ENCODE results near the gene TAS2R31.

TAS2R31 gene

GRCh38 chr12:11059784-11060183 is 28.6 kb upstream of the TAS2R31 start:
- no peak for TF ChIP-seq CREB1 (IDR thresholded peaks at IDR 0.05; ENCODE audit: low read depth)
- no peak for TF ChIP-seq NFIC (IDR thresholded peaks at IDR 0.05)
- TF ChIP-seq, protein P1, sequence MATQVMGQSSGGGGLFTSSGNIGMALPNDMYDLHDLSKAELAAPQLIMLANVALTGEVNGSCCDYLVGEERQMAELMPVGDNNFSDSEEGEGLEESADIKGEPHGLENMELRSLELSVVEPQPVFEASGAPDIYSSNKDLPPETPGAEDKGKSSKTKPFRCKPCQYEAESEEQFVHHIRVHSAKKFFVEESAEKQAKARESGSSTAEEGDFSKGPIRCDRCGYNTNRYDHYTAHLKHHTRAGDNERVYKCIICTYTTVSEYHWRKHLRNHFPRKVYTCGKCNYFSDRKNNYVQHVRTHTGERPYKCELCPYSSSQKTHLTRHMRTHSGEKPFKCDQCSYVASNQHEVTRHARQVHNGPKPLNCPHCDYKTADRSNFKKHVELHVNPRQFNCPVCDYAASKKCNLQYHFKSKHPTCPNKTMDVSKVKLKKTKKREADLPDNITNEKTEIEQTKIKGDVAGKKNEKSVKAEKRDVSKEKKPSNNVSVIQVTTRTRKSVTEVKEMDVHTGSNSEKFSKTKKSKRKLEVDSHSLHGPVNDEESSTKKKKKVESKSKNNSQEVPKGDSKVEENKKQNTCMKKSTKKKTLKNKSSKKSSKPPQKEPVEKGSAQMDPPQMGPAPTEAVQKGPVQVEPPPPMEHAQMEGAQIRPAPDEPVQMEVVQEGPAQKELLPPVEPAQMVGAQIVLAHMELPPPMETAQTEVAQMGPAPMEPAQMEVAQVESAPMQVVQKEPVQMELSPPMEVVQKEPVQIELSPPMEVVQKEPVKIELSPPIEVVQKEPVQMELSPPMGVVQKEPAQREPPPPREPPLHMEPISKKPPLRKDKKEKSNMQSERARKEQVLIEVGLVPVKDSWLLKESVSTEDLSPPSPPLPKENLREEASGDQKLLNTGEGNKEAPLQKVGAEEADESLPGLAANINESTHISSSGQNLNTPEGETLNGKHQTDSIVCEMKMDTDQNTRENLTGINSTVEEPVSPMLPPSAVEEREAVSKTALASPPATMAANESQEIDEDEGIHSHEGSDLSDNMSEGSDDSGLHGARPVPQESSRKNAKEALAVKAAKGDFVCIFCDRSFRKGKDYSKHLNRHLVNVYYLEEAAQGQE (IDR thresholded peaks at IDR 0.05; ENCODE audit: low read depth), result no peak
- TF ChIP-seq CEBPB (IDR thresholded peaks at IDR 0.05), result no peak
- no peak for TF ChIP-seq TAF1 (IDR thresholded peaks at IDR 0.05; ENCODE audit: low read depth)
- TF ChIP-seq ZBTB7A (IDR thresholded peaks at IDR 0.05; ENCODE audit: low read depth), result no peak

DNA sequence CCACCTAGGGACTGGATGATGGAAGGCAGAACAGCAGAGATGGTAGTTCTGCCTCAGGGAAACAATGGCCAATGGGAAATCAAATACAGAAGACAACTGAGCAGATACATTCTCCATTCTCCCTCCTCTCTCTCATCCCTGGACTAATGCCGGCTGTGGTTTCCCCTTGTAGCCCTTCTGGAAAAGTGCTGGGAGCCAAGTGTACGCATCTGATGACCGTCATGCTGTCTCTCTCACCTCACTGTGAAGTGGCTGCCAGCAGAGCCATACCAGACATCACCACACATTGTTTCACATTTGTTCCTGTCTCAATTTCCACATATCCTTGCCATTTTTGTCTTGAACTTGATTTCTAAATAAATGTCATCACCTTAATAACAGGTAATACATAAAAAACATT is 27.8 kb upstream of the TAS2R31 start:
- TF ChIP-seq YY1 (IDR thresholded peaks at IDR 0.05; ENCODE audit: low read depth), result no peak
- no peak for TF ChIP-seq CREB1 (IDR thresholded peaks at IDR 0.05; ENCODE audit: low read depth)
- TF ChIP-seq EGR1 (IDR thresholded peaks at IDR 0.05), result no peak
- TF ChIP-seq USF1 (IDR thresholded peaks at IDR 0.05), result no peak
- TF ChIP-seq EP300 (IDR thresholded peaks at IDR 0.05; ENCODE audit: borderline replicate concordance), result no peak
- no peak for TF ChIP-seq CEBPB (IDR thresholded peaks at IDR 0.05)
- TF ChIP-seq TAF1 (IDR thresholded peaks at IDR 0.05; ENCODE audit: low read depth), result no peak
- no peak for TF ChIP-seq ZBTB7A (IDR thresholded peaks at IDR 0.05; ENCODE audit: low read depth)
- TF ChIP-seq NFIC (IDR thresholded peaks at IDR 0.05), result no peak
- no peak for TF ChIP-seq RAD21 (IDR thresholded peaks at IDR 0.05; ENCODE audit: low read depth)
- TF ChIP-seq, protein P1 (IDR thresholded peaks at IDR 0.05; ENCODE audit: low read depth), result no peak
- TF ChIP-seq FOXM1 (IDR thresholded peaks at IDR 0.05; ENCODE audit: borderline replicate concordance, low read depth), result no peak
- no peak for TF ChIP-seq TEAD4 (IDR thresholded peaks at IDR 0.05)
- TF ChIP-seq, protein P2, sequence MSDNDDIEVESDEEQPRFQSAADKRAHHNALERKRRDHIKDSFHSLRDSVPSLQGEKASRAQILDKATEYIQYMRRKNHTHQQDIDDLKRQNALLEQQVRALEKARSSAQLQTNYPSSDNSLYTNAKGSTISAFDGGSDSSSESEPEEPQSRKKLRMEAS (IDR thresholded peaks at IDR 0.05), result no peak
- no peak for TF ChIP-seq TCF12 (IDR thresholded peaks at IDR 0.05; ENCODE audit: low read depth)

DNA sequence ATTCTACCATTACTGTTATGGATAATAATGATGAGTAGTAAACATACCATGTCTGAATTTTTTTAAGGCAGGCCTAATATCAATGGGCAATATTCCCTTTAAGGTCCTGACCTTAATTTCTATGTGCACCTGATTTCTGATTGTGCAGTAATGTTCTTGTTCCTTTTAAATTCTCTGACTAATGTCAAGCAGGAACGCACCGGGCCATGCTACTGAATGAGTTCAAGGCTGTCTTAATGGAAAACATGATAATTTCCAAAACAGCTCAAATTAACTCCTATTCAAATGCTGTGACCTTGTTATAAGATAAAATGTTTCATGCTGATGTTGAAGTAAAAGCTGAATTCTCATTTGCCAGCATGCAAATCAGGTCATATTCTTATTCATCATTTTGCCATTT is 24.1 kb upstream of the TAS2R31 start:
- TF ChIP-seq EGR1 (IDR thresholded peaks at IDR 0.05), result no peak
- no peak for TF ChIP-seq EP300 (IDR thresholded peaks at IDR 0.05; ENCODE audit: borderline replicate concordance)
- no peak for TF ChIP-seq ZBTB7A (IDR thresholded peaks at IDR 0.05; ENCODE audit: low read depth)
- TF ChIP-seq TAF1 (IDR thresholded peaks at IDR 0.05; ENCODE audit: low read depth), result no peak
- TF ChIP-seq NFIC (IDR thresholded peaks at IDR 0.05), result no peak
- no peak for TF ChIP-seq CREB1 (IDR thresholded peaks at IDR 0.05; ENCODE audit: low read depth)
- no peak for TF ChIP-seq FOXM1 (IDR thresholded peaks at IDR 0.05; ENCODE audit: borderline replicate concordance, low read depth)
- no peak for TF ChIP-seq CEBPB (IDR thresholded peaks at IDR 0.05)
- TF ChIP-seq RAD21 (IDR thresholded peaks at IDR 0.05; ENCODE audit: low read depth), result no peak
- TF ChIP-seq TEAD4 (IDR thresholded peaks at IDR 0.05), result no peak

- TF ChIP-seq, protein P1 (IDR thresholded peaks at IDR 0.05; ENCODE audit: low read depth), result peak; percentile 58; the same call in 1 of the 2 replicates
Measured at GRCh38 chr12:11041366-11041765, 10.2 kb upstream of the TAS2R31 start.

DNA sequence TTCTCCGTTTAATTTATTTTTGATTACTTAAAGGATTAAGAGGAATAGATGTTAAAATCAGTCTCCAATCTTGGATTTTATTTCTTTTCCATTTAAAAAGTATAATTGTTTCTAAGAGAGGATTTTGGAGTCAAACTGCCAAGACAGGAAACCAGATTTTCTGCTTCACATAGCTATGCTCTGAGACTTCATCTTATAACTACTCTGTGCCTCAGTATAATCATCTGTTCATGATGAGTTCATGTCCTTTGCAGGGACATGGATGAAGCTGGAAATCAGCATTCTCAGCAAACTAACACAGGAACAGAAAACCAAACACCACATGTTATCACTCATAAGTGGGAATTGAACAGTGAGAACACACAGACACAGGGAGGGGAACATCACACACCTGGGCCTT is 9.0 kb upstream of the TAS2R31 start:
- TF ChIP-seq EGR1 (IDR thresholded peaks at IDR 0.05) (no peak), USF1 (IDR thresholded peaks at IDR 0.05) (no peak), FOXM1 (IDR thresholded peaks at IDR 0.05; ENCODE audit: borderline replicate concordance, low read depth) (no peak), NFIC (IDR thresholded peaks at IDR 0.05) (no peak), RAD21 (IDR thresholded peaks at IDR 0.05; ENCODE audit: low read depth) (no peak), EP300 (IDR thresholded peaks at IDR 0.05; ENCODE audit: borderline replicate concordance) (no peak)
- TF ChIP-seq, protein P1 (IDR thresholded peaks at IDR 0.05; ENCODE audit: low read depth), result no peak

Data from Ishikawa (cell line).